GM18508 (cell line): ENCODE measurements around the gene PBX3.

Experiments used
- ATAC-seq: cut with Tn5 transposase; IDR thresholded peaks from one replicate; pipeline ENCODE4 v1.9.1; 2021; ENCODE audit warnings: moderate number of reproducible peaks; ENCODE audit not compliant: insufficient read depth, unreplicated experiment

The PBX3 gene

DNA sequence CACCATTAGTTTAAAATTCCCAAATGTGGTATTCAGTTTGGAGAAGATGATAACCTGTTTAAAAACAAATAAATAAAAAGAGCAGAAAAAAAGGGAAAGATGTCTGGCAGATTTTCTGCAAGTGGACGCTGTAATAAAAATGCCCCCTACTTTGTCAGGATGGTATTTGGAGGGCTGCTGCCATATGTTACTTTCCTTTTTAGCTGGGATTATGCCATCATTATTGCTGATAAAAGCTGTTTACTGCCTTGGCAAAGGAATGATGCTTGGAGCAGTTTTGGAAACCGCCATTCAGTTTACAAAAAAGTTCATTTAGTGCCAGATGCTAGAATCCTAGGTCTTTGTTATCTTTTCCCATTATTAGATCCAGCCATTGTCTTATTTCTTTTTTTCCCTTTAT lies 104.8 kb downstream of the PBX3 start:
- ATAC-seq = no peak

DNA sequence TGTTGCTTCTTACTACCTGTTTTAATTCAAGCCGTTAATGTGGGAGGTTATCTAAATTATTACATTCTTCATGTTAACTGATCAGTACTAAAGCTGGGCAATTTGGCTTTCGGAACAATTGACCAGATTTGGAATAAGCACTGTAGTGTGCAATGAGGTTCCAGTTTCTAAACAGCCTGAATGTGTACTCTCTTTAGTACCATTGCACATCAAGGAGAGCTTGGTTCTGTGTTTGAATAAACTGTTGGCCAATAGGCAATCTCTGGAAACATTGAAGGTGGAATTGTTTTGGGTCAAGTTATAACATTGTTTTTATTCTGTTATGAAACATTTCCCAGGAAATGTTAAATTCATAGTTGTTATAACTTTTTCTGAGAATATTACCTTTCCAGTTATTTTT lies 105.2 kb downstream of the PBX3 start:
- no peak for ATAC-seq

DNA sequence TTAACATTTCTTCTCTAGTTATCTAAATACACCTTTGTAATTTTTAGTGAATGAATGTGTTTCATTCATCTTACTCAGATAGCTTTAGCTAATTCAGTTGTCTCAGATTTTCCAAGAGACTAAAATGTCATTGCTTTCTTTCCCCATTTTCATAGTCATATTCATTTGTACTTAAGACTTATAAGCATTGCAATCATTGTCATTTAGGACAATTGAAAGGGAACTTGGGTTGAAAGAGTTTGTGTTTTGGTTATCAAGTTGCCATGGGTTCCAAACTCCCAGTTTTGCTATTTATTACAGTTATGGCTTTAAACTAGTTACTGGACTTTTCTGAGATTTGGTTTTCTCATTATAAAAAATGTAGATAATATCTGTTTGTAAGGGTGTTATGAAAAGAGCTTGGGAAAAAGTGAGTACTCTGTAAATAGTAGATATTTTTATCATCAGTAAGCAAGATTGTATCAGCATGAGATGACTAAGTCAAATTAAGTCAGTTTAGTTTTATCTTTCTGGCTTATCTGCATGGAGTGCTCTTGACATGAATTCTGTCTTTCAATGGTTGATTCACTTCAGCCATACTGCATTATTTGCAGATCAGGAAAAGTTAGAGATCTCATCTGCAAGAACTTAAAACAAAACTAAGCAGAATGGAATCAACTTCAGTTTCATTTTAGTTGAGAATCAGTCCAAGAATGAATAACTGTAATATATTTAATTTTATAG lies 107.5 kb downstream of the PBX3 start:
- ATAC-seq = no peak

- no peak for ATAC-seq
Measured at GRCh38 chr9:125856331-125856730, 109.2 kb downstream of the PBX3 start.

GRCh38 chr9:125861405-125862058 lies 114.4 kb downstream of the PBX3 start:
- ATAC-seq = no peak

DNA sequence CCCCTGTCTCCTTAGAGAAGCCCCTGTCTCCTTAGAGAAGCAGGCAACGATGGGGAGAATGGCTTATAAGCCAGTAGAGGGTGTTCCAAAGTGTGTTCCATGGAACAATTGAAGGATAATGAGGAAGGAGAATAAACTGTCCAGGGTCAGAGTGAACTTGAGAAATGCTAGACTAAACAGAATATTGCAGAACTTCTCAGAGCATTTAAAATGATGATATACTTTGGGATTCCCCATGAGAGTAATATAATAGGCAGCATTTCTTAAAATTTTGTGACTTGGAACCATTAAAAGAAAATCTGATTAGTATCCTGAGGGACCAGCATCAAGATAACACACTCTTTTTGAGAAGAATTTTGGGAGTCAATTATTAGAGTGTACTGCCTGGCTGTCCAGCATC lies 116.8 kb downstream of the PBX3 start:
- ATAC-seq = no peak

DNA sequence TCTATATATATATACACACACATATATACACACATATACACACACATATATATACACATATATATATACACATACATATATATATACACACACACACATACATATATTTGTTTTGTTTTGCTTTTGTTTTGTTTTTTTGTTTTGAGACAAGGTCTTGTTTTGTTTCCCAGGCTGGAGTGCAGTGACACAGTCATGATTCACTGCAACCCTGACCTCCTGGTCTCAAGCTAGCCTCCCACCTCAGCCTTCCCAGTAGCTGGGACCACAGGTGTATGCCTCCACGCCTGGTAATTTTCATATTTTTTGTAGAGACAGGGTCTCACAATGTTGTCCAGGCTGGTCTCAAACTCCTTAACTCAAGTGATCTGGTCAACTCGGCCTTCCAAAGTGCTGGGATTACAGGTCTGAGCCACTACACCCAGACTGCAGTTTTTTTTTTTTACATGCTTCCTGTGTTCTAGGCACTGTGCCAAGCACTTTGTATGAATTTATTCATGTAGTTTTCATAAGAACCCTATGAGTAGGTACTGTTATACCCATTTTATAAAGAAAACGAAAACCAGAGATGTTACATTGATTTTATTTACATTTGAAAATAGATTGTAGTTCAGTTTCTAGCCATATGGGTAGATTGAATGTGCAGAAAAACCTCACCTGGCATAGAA lies 120.7 kb downstream of the PBX3 start:
- ATAC-seq = no peak

DNA sequence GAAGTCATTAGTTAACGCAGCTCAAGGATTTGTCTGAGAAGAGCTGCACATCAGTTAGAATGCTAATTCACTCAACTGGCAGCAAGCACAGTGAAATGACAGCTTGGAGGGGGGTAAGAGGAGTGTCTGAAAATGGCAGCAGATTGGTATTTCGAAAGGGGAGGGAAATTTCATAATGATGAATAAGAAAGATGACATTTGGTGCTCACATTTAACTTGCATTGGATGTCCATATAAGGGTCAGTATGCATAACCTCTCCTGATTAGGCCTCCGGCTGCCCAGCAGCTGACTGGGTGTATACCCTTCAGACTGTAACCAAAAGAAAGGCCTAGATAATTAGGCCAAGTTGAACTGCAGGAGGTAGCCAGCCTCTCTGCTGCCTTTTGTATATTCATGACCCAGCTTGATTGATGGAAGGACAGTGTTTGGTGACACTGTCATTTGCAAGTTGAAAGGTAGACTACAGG lies 131.0 kb downstream of the PBX3 start:
- no peak for ATAC-seq

- ATAC-seq = no peak
Measured at GRCh38 chr9:125881042-125881441, 133.9 kb downstream of the PBX3 start.

GRCh38 chr9:125883565-125884217 lies 136.5 kb downstream of the PBX3 start:
- no peak for ATAC-seq

DNA sequence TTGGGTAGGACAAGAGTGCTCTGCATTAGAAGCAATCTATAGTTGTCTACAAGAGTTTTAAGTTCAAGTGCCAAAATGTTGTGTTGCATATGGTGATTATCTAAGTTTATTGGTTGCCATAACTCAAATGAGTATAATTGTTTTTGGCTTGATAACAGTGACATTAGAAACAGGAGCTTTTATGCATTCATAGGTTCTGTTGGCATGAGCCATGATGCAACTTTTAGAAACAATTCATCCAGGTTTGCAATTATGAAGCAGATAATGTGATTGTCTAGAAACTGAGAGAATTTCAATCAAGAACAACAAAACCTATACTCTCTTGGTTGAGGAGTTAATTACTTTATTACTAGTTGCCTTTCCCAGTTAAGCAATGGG lies 137.0 kb downstream of the PBX3 start:
- ATAC-seq = no peak

- ATAC-seq = no peak
Measured at GRCh38 chr9:125885405-125886034, 138.3 kb downstream of the PBX3 start.

- no peak for ATAC-seq
Measured at GRCh38 chr9:125886365-125886764, 139.2 kb downstream of the PBX3 start.

DNA sequence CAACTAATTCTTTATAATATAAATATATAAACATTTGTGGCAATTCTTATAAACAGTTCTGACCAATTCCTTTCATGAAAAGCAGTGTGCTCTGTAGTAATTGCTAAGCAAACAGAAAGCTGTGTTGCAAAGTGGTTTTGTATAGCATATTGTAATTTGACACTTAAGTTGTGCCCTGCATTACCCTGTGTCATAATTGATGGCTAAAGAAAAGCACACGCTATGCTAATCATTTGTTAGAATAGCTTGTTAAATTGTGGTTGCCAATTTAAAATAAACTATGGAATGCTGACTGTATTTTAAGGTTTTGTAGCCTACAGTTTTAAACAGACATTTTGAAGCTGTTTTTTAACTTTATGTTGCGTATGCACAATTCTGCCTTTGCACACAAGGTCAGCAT lies 140.0 kb downstream of the PBX3 start:
- no peak for ATAC-seq

GRCh38 chr9:125888211-125888610 lies 141.0 kb downstream of the PBX3 start:
- no peak for ATAC-seq

- no peak for ATAC-seq
Measured at GRCh38 chr9:125889112-125889475, 141.9 kb downstream of the PBX3 start.

GRCh38 chr9:125889476-125890419 lies 142.6 kb downstream of the PBX3 start:
- ATAC-seq = no peak

DNA sequence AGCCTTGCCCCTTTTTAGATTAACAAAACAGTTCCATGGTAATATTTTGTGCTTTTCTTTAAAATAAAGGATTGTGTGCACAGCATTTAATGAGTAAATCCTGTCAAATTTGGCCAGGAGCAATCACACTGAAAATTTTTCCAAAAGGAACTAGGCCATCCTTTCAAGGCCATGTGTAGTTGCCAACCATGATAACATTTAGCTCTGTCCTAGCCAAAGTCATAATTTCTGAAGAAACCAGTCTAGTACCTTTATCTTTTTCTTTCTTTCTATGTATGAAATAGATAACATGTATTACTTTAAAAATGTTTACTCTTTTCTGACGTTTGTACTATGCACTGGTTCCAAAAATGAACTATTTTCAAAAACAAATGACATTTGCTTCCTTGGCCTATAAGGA lies 143.7 kb downstream of the PBX3 start:
- ATAC-seq = no peak

DNA sequence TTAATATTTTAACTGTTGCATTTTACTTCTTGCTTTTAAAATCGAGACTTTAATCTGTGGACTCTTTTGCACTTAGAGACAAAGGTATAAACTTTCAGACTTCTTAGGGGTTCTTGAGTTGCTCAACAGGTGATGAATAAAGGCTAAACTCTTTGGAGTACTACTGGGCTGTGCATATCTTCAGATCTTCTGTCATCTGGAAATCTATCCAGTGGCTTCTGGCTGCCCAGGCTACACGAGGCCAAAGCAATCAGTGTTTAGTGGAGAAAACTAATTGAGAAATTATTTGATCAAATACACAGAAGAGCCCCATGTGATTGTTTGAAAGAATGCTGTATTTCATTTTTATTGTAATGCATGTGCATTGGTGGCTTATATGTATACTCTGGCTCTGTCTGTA lies 146.1 kb downstream of the PBX3 start:
- no peak for ATAC-seq

DNA sequence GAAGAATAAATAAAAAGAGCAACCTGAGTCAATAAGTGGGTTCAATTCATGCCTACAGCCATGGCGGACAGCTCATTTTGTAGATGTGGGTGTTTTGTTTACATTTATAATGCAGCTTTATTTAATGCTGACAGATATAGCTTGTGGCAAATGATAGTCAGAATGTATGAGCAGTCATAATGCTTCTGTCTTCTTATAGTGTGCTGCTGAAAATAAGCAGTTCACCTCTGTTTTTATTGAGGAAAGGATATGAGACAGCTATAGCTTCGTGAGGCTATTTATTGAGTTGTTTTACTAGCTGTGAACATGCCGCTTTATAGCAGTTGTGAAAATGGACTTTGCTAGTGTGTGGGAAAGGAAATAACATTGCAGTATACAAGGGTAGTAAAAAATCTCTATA lies 147.4 kb downstream of the PBX3 start:
- no peak for ATAC-seq
